ENCODE results near the gene IL1RL2. TPM values are rescaled to one million over a fixed set of nuclear protein-coding genes. Genes with fewer than 3 reads are reported as not detected.

The IL1RL2 gene
- total RNA-seq, 2 donors from 2014 or later: 1.4 to 3.8 TPM

DNA sequence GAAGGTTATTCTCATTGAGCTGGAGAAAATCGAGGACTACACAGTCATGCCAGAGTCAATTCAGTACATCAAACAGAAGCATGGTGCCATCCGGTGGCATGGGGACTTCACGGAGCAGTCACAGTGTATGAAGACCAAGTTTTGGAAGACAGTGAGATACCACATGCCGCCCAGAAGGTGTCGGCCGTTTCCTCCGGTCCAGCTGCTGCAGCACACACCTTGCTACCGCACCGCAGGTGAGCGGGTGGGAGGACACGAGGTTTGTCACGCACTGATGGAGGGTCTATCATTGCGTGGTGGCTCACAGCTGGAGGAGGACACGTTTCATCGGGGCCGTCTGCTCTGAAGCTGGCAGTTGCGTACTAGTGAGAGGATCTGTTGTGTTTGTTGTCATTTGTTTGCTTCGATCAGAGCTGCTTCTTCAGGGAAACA, 48.2 kb downstream of the IL1RL2 start:
- intact Hi-C loops (cut with DNase I): no loop called here
- 93% methylated on average over 18 of the region's 18 CpGs for WGBS
- Histone ChIP-seq H3K4me1 (replicated peaks) (no peaks in the 10 kb centered on the region), H3K36me3 (no peaks in the 10 kb centered on the region), H3K4me3 (no peak overlapping the region), H3K27ac (no peak overlapping the region), H3K27me3 (replicated peaks; ENCODE audit: insufficient read depth) (no peaks in the 10 kb centered on the region), H3K9me3 (no peaks in the 10 kb centered on the region)
- no peak for TF ChIP-seq POLR2A (IDR thresholded peaks at IDR 0.05)
- TF ChIP-seq, protein P1, sequence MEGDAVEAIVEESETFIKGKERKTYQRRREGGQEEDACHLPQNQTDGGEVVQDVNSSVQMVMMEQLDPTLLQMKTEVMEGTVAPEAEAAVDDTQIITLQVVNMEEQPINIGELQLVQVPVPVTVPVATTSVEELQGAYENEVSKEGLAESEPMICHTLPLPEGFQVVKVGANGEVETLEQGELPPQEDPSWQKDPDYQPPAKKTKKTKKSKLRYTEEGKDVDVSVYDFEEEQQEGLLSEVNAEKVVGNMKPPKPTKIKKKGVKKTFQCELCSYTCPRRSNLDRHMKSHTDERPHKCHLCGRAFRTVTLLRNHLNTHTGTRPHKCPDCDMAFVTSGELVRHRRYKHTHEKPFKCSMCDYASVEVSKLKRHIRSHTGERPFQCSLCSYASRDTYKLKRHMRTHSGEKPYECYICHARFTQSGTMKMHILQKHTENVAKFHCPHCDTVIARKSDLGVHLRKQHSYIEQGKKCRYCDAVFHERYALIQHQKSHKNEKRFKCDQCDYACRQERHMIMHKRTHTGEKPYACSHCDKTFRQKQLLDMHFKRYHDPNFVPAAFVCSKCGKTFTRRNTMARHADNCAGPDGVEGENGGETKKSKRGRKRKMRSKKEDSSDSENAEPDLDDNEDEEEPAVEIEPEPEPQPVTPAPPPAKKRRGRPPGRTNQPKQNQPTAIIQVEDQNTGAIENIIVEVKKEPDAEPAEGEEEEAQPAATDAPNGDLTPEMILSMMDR (IDR thresholded peaks at IDR 0.05): no peak
- no peak for TF ChIP-seq POLR2AphosphoS5 (IDR thresholded peaks at IDR 0.05)
- no peak for DNase-seq (ENCODE audit: low spot score)

DNA sequence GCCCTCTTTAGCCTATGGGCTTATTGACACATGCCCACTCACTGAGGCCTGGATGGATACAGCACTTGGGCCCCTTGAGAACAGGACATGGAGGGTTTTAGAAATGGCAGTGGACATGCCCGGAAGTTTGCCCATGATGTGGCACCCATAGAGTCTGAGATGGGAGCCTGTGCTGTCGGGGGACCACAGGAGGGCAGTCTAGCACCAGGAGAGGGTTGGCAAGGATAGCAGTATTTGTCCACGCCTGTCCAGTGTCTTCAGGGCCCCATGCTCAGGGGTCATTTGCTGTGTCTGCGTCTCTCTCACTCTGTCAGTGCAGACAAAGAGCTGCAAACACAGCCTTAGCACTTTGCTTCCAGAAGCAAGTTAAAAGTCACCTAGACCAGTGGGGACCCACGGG, 48.7 kb downstream of the IL1RL2 start:
- Histone ChIP-seq H3K4me3 (no peak overlapping the region), H3K4me1 (replicated peaks) (no peaks in the 10 kb centered on the region), H3K36me3 (no peaks in the 10 kb centered on the region), H3K9me3 (no peaks in the 10 kb centered on the region), H3K27me3 (replicated peaks; ENCODE audit: insufficient read depth) (no peaks in the 10 kb centered on the region), H3K27ac (no peak overlapping the region)
- intact Hi-C loops (cut with DNase I): no loop called here
- TF ChIP-seq, protein P1 (IDR thresholded peaks at IDR 0.05): peak in 2 of 4 experiments; percentile 15 to 24
- TF ChIP-seq POLR2AphosphoS5 (IDR thresholded peaks at IDR 0.05): no peak
- TF ChIP-seq POLR2A (IDR thresholded peaks at IDR 0.05): no peak
- WGBS: 77% methylated on average over 5 of the region's 5 CpGs
- DNase-seq (ENCODE audit: low spot score): no peak

DNA sequence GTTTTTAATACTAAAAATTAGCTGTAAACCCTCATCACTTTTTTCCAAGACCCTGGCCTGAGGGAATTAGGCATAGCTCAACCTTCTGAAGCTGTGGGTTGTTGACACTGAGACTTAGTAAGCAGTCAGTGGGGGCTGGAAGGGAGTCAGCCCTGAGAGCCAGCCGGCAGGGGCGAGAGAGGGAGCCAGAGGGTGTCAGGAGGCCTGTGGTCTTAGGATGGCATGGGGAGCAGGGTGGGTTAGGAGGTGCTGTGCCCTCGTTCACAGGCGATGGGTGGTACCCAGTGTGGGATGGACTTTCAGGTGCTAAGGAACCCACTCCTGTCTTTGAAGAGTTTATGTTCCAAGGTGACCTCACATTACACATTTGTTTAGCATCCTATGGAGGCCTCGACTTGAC, 49.3 kb downstream of the IL1RL2 start:
- no peaks in the 10 kb centered on the region for H3K27me3 ChIP-seq (replicated peaks; ENCODE audit: insufficient read depth)
- no peak for DNase-seq (ENCODE audit: low spot score)
- 75% methylated on average over 5 of the region's 5 CpGs for WGBS
- intact Hi-C loops (cut with DNase I): no loop called here
- H3K27ac ChIP-seq: no peak overlapping the region
- H3K9me3 ChIP-seq: no peaks in the 10 kb centered on the region
- TF ChIP-seq POLR2AphosphoS5 (IDR thresholded peaks at IDR 0.05) (no peak), POLR2A (IDR thresholded peaks at IDR 0.05) (no peak)
- TF ChIP-seq, protein P1 (IDR thresholded peaks at IDR 0.05): no peak
- H3K4me1 ChIP-seq (replicated peaks): no peaks in the 10 kb centered on the region
- H3K36me3 ChIP-seq: no peaks in the 10 kb centered on the region
- no peak overlapping the region for H3K4me3 ChIP-seq

DNA sequence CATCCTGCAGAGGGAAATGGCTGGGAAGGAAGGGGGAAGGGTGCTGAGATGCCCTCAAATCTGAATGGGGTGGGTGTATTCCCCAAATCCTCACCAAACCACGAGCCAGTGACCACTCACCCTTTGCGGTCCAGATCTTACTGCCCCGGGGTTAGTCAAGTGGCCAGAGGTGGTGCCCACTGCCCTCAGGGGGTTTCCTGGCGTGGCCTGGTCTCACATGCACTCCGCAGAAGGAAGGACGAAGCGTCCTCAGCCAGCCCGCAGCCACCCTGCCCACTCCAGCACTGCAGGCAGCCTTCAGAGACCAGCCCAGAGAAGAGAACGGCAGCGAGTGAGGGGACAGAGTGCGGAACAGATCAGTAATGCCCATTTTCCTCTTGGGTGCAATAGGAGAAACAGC, 50.4 kb downstream of the IL1RL2 start:
- 92% methylated on average over 11 of the region's 11 CpGs for WGBS
- Histone ChIP-seq H3K9me3 (no peaks in the 10 kb centered on the region), H3K27ac (no peak overlapping the region), H3K4me3 (no peak overlapping the region), H3K36me3 (no peaks in the 10 kb centered on the region), H3K27me3 (replicated peaks; ENCODE audit: insufficient read depth) (no peaks in the 10 kb centered on the region), H3K4me1 (replicated peaks) (no peaks in the 10 kb centered on the region)
- TF ChIP-seq POLR2AphosphoS5 (IDR thresholded peaks at IDR 0.05) (no peak), POLR2A (IDR thresholded peaks at IDR 0.05) (no peak)
- TF ChIP-seq, protein P1 (IDR thresholded peaks at IDR 0.05): no peak
- intact Hi-C loops (cut with DNase I): no loop called here
- no peak for DNase-seq (ENCODE audit: low spot score)

DNA sequence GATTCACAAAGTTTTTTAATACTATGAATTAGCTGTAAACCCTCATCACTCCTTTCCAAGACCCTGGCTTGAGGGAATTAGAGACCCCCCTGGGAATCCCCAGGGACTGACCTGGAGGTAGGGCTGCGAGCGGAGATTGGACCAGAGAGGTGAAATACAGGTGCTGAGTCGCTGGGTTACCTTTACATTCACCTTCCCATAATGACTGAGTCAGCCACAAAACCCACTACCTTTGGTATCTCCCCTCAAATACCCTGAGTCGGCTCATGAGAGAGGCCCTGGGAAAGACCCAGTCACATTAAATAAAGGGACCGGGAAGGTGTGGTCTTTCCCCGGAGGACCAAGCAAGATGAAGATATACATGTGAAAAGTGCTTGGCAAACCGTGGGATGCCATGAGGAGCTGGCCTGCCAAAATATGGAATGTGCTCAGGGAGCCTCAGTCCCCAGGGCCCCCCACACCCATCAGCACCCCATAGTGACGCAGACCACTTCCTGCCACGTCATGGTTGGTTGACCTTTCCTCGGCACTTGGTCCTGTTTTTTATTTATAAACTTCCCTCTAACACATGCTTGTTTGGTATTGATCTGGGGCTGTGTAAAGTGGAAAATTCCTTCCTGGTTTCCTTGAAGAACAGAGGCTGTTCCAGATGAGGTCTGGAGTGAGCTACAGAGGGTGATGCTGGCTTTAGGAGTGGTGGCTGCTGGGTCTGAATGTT, 51.4 kb downstream of the IL1RL2 start:
- no peaks in the 10 kb centered on the region for H3K27me3 ChIP-seq (replicated peaks; ENCODE audit: insufficient read depth)
- no peaks in the 10 kb centered on the region for H3K36me3 ChIP-seq
- H3K9me3 ChIP-seq: no peaks in the 10 kb centered on the region
- H3K4me1 ChIP-seq (replicated peaks): no peaks in the 10 kb centered on the region
- intact Hi-C loops (cut with DNase I): no loop called here
- 76% methylated on average over 10 of the region's 10 CpGs for WGBS
- DNase-seq (ENCODE audit: low spot score): peak; percentile 2
- no peak overlapping the region for H3K27ac ChIP-seq
- TF ChIP-seq POLR2A (IDR thresholded peaks at IDR 0.05) (no peak), POLR2AphosphoS5 (IDR thresholded peaks at IDR 0.05) (no peak)
- TF ChIP-seq, protein P1 (IDR thresholded peaks at IDR 0.05): no peak
- H3K4me3 ChIP-seq: no peak overlapping the region
